OCI-LY3 (cell line): ENCODE measurements around the gene PTDSS2.

Experiments used
- H2AFZ ChIP-seq: fragments of 200-600, 300-600 bp; shearing (Covaris generic); 2 replicates; pipeline ENCODE4 v1.6.0; 2014; ENCODE audit warnings: antibody characterized with exemption, low read depth, low read length
- H3K27ac ChIP-seq: fragments of 200-600, 300-600 bp; sonication (generic); 2 replicates; pipeline ENCODE4 v1.5.1; 2014; ENCODE audit warnings: mild to moderate bottlenecking, low read length, moderate library complexity, mixed read lengths
- H3K27me3 ChIP-seq: fragments of 200-600, 300-600 bp; sonication (generic); 2 replicates; pipeline ENCODE4 v1.6.1; 2014; ENCODE audit warnings: low read depth, low read length, mixed read lengths
- H3K36me3 ChIP-seq: fragments of 200-600, 300-600 bp; sonication (generic); replicated peaks from 2 replicates; pipeline ENCODE3; 2014; ENCODE audit warnings: low read depth, low read length, mixed read lengths
- H3K4me1 ChIP-seq: fragments of 300-600, 200-600 bp; sonication (generic); 2 replicates; pipeline ENCODE4 v1.6.1; 2014; ENCODE audit warnings: low read length, mixed read lengths
- H3K4me2 ChIP-seq: fragments of 200-600, 300-600 bp; sonication (generic); 2 replicates; pipeline ENCODE4 v1.6.1; 2014; ENCODE audit warnings: low read length, mixed read lengths
- H3K4me3 ChIP-seq: fragments of 300-600, 200-600 bp; sonication (generic); 2 replicates; pipeline ENCODE4 v1.5.1; 2014; ENCODE audit warnings: antibody characterized with exemption, mild to moderate bottlenecking, low read length, moderate library complexity
- H3K79me2 ChIP-seq: fragments of 300-600, 200-600 bp; shearing (Covaris generic); 2 replicates; pipeline ENCODE4 v1.6.1; 2014; ENCODE audit warnings: mild to moderate bottlenecking, low read length, mixed read lengths
- H3K9ac ChIP-seq: fragments of 300-600, 200-600 bp; shearing (Covaris generic); 2 replicates; pipeline ENCODE4 v1.6.0; 2014; ENCODE audit warnings: mild to moderate bottlenecking, low read length, moderate library complexity
- H3K9me3 ChIP-seq: fragments of 200-600, 300-600 bp; shearing (Covaris generic); 2 replicates; pipeline ENCODE4 v1.6.1; 2014; ENCODE audit warnings: low read length, mixed read lengths; ENCODE audit not compliant: insufficient read depth
- H4K20me1 ChIP-seq: fragments of 200-600, 300-600 bp; sonication (generic); 2 replicates; pipeline ENCODE4 v1.6.1; 2016; ENCODE audit warnings: low read length, mixed read lengths; ENCODE audit not compliant: insufficient read depth
- CTCF ChIP-seq: fragments of 200-600, 300-600 bp; sonication (generic); IDR thresholded peaks from 2 replicates; pipeline ENCODE4 v1.5.1; 2014; ENCODE audit warnings: antibody characterized with exemption, low read length, low read depth
- EZH2phosphoT487 ChIP-seq: fragments of 200-600 bp; shearing (Covaris generic); IDR thresholded peaks from 2 replicates; pipeline ENCODE4 v1.6.1; 2018; ENCODE audit warnings: antibody characterized with exemption, mixed run types, low read depth

PTDSS2 gene

DNA sequence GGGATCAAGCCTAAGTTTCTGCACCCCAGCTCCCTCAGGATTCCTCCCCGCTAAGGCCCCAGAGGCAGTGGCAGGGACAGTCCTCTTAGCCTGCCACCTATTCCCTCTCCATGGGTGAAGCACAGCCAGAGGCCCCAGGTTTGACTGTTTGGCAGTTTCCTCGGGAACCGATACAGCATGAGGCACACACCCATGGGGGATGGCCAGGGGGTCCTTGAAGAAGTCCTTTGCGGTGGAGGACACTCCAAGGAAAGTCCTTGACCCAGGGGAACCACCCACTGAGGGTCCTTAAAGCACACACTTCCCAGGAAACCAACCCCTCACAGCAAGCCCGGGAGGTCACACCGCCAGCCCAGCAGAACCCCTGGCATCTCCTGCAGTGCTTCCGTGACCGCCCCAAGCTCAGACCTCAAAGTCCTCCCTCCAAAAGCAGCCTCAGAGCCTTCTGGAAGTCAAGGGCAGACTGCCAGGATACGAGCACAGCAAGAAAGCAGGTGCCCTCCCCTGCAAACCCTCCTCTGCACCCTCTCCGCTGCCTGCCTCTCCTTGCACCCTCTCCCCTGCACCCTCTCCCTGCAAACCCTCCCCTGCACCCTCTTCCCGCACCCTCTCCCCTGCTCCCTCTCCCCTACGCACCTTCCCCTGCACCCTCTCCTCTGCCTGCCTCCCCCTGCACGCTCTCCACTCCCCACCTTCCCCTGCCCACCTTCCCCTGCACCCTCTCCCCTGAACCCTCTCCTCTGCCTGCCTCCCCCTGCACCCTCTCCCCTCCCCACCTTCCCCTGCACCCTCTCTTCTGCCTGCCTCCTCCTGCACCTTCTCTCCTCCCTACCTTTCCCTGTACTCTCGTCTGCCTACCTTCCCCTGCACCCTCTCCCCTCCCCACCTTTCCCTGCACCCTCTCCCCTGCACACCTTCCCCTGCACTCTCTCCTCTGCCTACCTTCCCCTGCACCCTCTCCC lies 36.7 kb upstream of the PTDSS2 start:
- no peaks in the 10 kb centered on the region for H3K79me2 ChIP-seq
- H3K36me3 ChIP-seq, result no peaks in the 10 kb centered on the region
- TF ChIP-seq CTCF (no peak), EZH2phosphoT487 (no peak)
- H3K4me3 ChIP-seq, result no peak overlapping the region
- H3K4me2 ChIP-seq, result no peak overlapping the region
- no peak overlapping the region for H2AFZ ChIP-seq
- no peaks in the 10 kb centered on the region for H3K4me1 ChIP-seq
- no peak overlapping the region for H3K9ac ChIP-seq
- peaks cover 5% of the 10 kb centered on the region; the same call in 1 of the 2 replicates for H3K27me3 ChIP-seq
- no peaks in the 10 kb centered on the region for H3K9me3 ChIP-seq
- no peaks in the 10 kb centered on the region for H4K20me1 ChIP-seq
- H3K27ac ChIP-seq, result no peak overlapping the region

GRCh38 chr11:414318-414857 lies 35.7 kb upstream of the PTDSS2 start:
- no peaks in the 10 kb centered on the region for H3K4me1 ChIP-seq
- H3K27me3 ChIP-seq, result peaks cover 5% of the 10 kb centered on the region; the same call in 1 of the 2 replicates
- no peaks in the 10 kb centered on the region for H3K79me2 ChIP-seq
- H2AFZ ChIP-seq, result no peak overlapping the region
- TF ChIP-seq CTCF (no peak), EZH2phosphoT487 (no peak)
- H3K9ac ChIP-seq, result no peak overlapping the region
- H3K36me3 ChIP-seq, result no peaks in the 10 kb centered on the region
- H4K20me1 ChIP-seq, result no peaks in the 10 kb centered on the region
- H3K9me3 ChIP-seq, result no peaks in the 10 kb centered on the region
- no peak overlapping the region for H3K4me2 ChIP-seq
- H3K4me3 ChIP-seq, result no peak overlapping the region
- no peak overlapping the region for H3K27ac ChIP-seq

- Histone ChIP-seq H3K79me2 (no peaks in the 10 kb centered on the region), H3K4me2 (no peak overlapping the region), H3K36me3 (no peaks in the 10 kb centered on the region), H3K4me1 (no peaks in the 10 kb centered on the region), H4K20me1 (no peaks in the 10 kb centered on the region), H3K9ac (no peak overlapping the region), H3K9me3 (no peaks in the 10 kb centered on the region), H2AFZ (no peak overlapping the region), H3K4me3 (no peak overlapping the region), H3K27me3 (peaks cover 5% of the 10 kb centered on the region; the same call in 1 of the 2 replicates), H3K27ac (no peak overlapping the region)
- TF ChIP-seq CTCF, result no peak
- no peak for TF ChIP-seq EZH2phosphoT487
Observed at GRCh38 chr11:415640-416041, 34.4 kb upstream of the PTDSS2 start.

GRCh38 chr11:416051-416756 lies 33.9 kb upstream of the PTDSS2 start:
- Histone ChIP-seq H4K20me1 (no peaks in the 10 kb centered on the region), H3K27me3 (peaks cover 5% of the 10 kb centered on the region; the same call in 1 of the 2 replicates), H3K4me1 (no peaks in the 10 kb centered on the region), H3K79me2 (no peaks in the 10 kb centered on the region), H3K36me3 (no peaks in the 10 kb centered on the region), H2AFZ (no peak overlapping the region), H3K4me3 (no peak overlapping the region), H3K4me2 (no peak overlapping the region), H3K9ac (no peak overlapping the region), H3K27ac (no peak overlapping the region), H3K9me3 (no peaks in the 10 kb centered on the region)
- TF ChIP-seq EZH2phosphoT487, result no peak
- no peak for TF ChIP-seq CTCF
